GM19023 (cell line): ENCODE results near the gene MYO5B.
A peak's percentile ranks its signal among the peaks of the same experiment; 100 is the strongest.

ENCODE experiments used
- ATAC-seq: cut with Tn5 transposase; IDR thresholded peaks from one replicate; pipeline ENCODE4 v1.9.1; 2021; ENCODE audit warnings: mild to moderate bottlenecking, moderate library complexity; ENCODE audit not compliant: unreplicated experiment

Gene MYO5B

GRCh38 chr18:50027996-50028395, 167.0 kb downstream of the MYO5B start:
- ATAC-seq, result no peak

GRCh38 chr18:50024466-50024865, 170.5 kb downstream of the MYO5B start:
- no peak for ATAC-seq

- ATAC-seq, result no peak
Measured at GRCh38 chr18:50022985-50023384, 172.0 kb downstream of the MYO5B start.

GRCh38 chr18:50014606-50015005, 180.3 kb downstream of the MYO5B start:
- ATAC-seq, result no peak

GRCh38 chr18:50013363-50014138, 181.4 kb downstream of the MYO5B start:
- ATAC-seq, result no peak

GRCh38 chr18:50011813-50012435, 183.0 kb downstream of the MYO5B start:
- ATAC-seq, result no peak

GRCh38 chr18:50009773-50010335, 185.1 kb downstream of the MYO5B start:
- ATAC-seq, result peak; percentile 91

- no peak for ATAC-seq
Measured at GRCh38 chr18:50008306-50008705, 186.6 kb downstream of the MYO5B start.

- no peak for ATAC-seq
Measured at GRCh38 chr18:50006470-50007046, 188.4 kb downstream of the MYO5B start.

- ATAC-seq, result no peak
Measured at GRCh38 chr18:50004013-50004412, 190.9 kb downstream of the MYO5B start.

GRCh38 chr18:50002781-50003180, 192.2 kb downstream of the MYO5B start:
- ATAC-seq, result no peak

- no peak for ATAC-seq
Measured at GRCh38 chr18:50000227-50000626, 194.7 kb downstream of the MYO5B start.

- no peak for ATAC-seq
Measured at GRCh38 chr18:49999128-49999527, 195.8 kb downstream of the MYO5B start.

GRCh38 chr18:49997558-49997957, 197.4 kb downstream of the MYO5B start:
- no peak for ATAC-seq

- ATAC-seq, result no peak
Measured at GRCh38 chr18:49994410-49994809, 200.5 kb downstream of the MYO5B start.

GRCh38 chr18:49993299-49993698, 201.6 kb downstream of the MYO5B start:
- no peak for ATAC-seq

GRCh38 chr18:49988733-49989132, 206.2 kb downstream of the MYO5B start:
- ATAC-seq, result no peak

- ATAC-seq, result no peak
Measured at GRCh38 chr18:49988101-49988500, 206.8 kb downstream of the MYO5B start.

- no peak for ATAC-seq
Measured at GRCh38 chr18:49985236-49985635, 209.7 kb downstream of the MYO5B start.

- no peak for ATAC-seq
Measured at GRCh38 chr18:49980896-49981295, 214.1 kb downstream of the MYO5B start.

GRCh38 chr18:49976795-49977560, 218.0 kb downstream of the MYO5B start:
- no peak for ATAC-seq
